HCT116 (cell line): ENCODE results near the gene GTF2IRD1. TPM values are rescaled to one million over a fixed set of nuclear protein-coding genes. Genes with fewer than 3 reads are reported as not detected.

Experiments
- ATAC-seq: fragments of 200-7000 bp; cut with Tn5 transposase; 2 replicates; pipeline ENCODE4 v1.9.1; 2020; ENCODE audit warnings: mild to moderate bottlenecking, moderate library complexity
- BruUV-seq: library from RNA; stranded (reverse); fragments of 400-500 nt; replicated peaks from 2 replicates; lab custom pipeline; 2021; lab: Mats Ljungman, UMichigan
- CTCF ChIA-PET: fragments of 300-600 bp; sonication (Branson Sonifier 250); formaldehyde crosslinking; loops from one replicate; lab custom pipeline; 2021; ENCODE audit warnings: antibody characterized with exemption; lab: Charles Lee
- POLR2A ChIA-PET: fragments of 300-600, 350-600 bp; sonication (Branson Sonifier 250); formaldehyde crosslinking; loops from one replicate; lab custom pipeline; 2021; ENCODE audit warnings: antibody characterized with exemption; lab: Charles Lee
- RAD21 ChIA-PET, 2 experiments: fragments of 300-600 bp; sonication (Branson Sonifier 250); formaldehyde crosslinking; loops; one replicate each; lab custom pipeline; 2023; ENCODE audit warnings: low total read pairs in 2 of 2; ENCODE audit not compliant: uncharacterized antibody in 2 of 2, unreplicated experiment in 2 of 2, low non-redundant PET in 1 of 2; lab: Charles Lee
- DNase-seq: peaks from one replicate; pipeline ENCODE4 v3.0.0-alpha.2; 2010; ENCODE audit warnings: low read depth, low spot score
- H2AFZ ChIP-seq: fragments of 200-600 bp; shearing (Covaris generic), sonication (generic); 2 replicates; pipeline ENCODE4 v1.6.1; 2017; ENCODE audit warnings: low read depth, mixed run types, mixed read lengths, antibody characterized with exemption, low read length; ENCODE audit not compliant: poor library complexity, severe bottlenecking
- H3K27ac ChIP-seq: 2 replicates; pipeline ENCODE4 v1.5.1; 2012; ENCODE audit warnings: low read depth, low read length
- H3K27me3 ChIP-seq: fragments of 200-600 bp; sonication (generic); 2 replicates; pipeline ENCODE4 v1.6.1; 2016; ENCODE audit warnings: mixed run types, low read length, mixed read lengths; ENCODE audit not compliant: insufficient read depth
- H3K36me3 ChIP-seq, 2 experiments: fragments of 200-500 bp in 1 of 2; fragments of 200-600 bp in 1 of 2; sonication (Bioruptor generic) in 1 of 2; sonication (generic) in 1 of 2; 2 replicates each; pipeline versions ENCODE4 v1.5.1 to v1.6.1; 2014 to 2016; ENCODE audit warnings: low read length in 2 of 2, inconsistent platforms in 1 of 2, mixed read lengths in 1 of 2, mixed run types in 1 of 2; ENCODE audit not compliant: insufficient read depth in 2 of 2, control insufficient read depth in 1 of 2
- H3K4me1 ChIP-seq, 2 experiments: fragments of 200-600 bp in 1 of 2; sonication (generic) in 1 of 2; 2 replicates each; pipeline versions ENCODE4 v1.5.1 to v1.6.1; 2012 to 2017; ENCODE audit warnings: low read length in 2 of 2, inconsistent platforms in 1 of 2, mild to moderate bottlenecking in 1 of 2, mixed read lengths in 1 of 2, mixed run types in 1 of 2, moderate library complexity in 1 of 2; ENCODE audit not compliant: insufficient read depth in 2 of 2, control insufficient read depth in 1 of 2
- H3K4me2 ChIP-seq: fragments of 200-600 bp; sonication (generic); 2 replicates; pipeline ENCODE4 v1.6.1; 2017; ENCODE audit warnings: mixed run types, low read length, mixed read lengths
- H3K4me3 ChIP-seq, 2 experiments: fragments of 200-600 bp in 1 of 2; sonication (generic) in 1 of 2; replicated peaks in 1 of 2; 2 replicates each; pipeline ENCODE4 v1.5.1; 2011 to 2016; ENCODE audit warnings: low read length in 2 of 2, control low read depth in 1 of 2, low read depth in 1 of 2, mild to moderate bottlenecking in 1 of 2, mixed read lengths in 1 of 2, mixed run types in 1 of 2
- H3K79me2 ChIP-seq: fragments of 200-600 bp; sonication (generic); 2 replicates; pipeline ENCODE4 v1.6.1; 2017; ENCODE audit warnings: mild to moderate bottlenecking, mixed run types, low read length, moderate library complexity, mixed read lengths; ENCODE audit not compliant: insufficient read depth
- H3K9ac ChIP-seq: fragments of 200-600 bp; sonication (generic); 2 replicates; pipeline ENCODE4 v1.6.1; 2016; ENCODE audit warnings: low read length, mixed read lengths
- H3K9me2 ChIP-seq: fragments of 200-600 bp; sonication (generic), shearing (Covaris generic); 2 replicates; pipeline ENCODE4 v1.6.1; 2017; ENCODE audit warnings: mixed run types, mild to moderate bottlenecking, moderate library complexity; ENCODE audit not compliant: insufficient read depth
- H3K9me3 ChIP-seq, 2 experiments: fragments of 200-500 bp in 1 of 2; fragments of 200-600 bp in 1 of 2; sonication (Bioruptor generic) in 1 of 2; sonication (generic) in 1 of 2; 2 replicates each; pipeline ENCODE4 v1.6.1; 2014 to 2017; ENCODE audit warnings: low read length in 2 of 2, mixed read lengths in 2 of 2, inconsistent platforms in 1 of 2, low read depth in 1 of 2, mild to moderate bottlenecking in 1 of 2, mixed run types in 1 of 2, moderate library complexity in 1 of 2; ENCODE audit not compliant: control insufficient read depth in 1 of 2, insufficient read depth in 1 of 2
- H4K20me1 ChIP-seq: fragments of 200-600 bp; sonication (generic), shearing (Covaris generic); 2 replicates; pipeline ENCODE4 v1.6.1; 2017; ENCODE audit warnings: mixed run types, mild to moderate bottlenecking, moderate library complexity; ENCODE audit not compliant: insufficient read depth
- EZH2phosphoT487 ChIP-seq: fragments of 200-600 bp; IDR thresholded peaks from 2 replicates; pipeline ENCODE4 v1.6.1; 2018; ENCODE audit warnings: antibody characterized with exemption, borderline replicate concordance
- FOSL1 ChIP-seq: IDR thresholded peaks from 2 replicates; pipeline ENCODE4 v1.6.1; 2012; ENCODE audit warnings: low read depth
- JUND ChIP-seq: IDR thresholded peaks from 2 replicates; pipeline ENCODE4 v1.6.1; 2012
- intact Hi-C: fragments of 100-400 bp; cut with micrococcal nuclease; formaldehyde crosslinking; loops from 2 replicates; pipeline ENCODE4 v1.10.0; 2022
- total RNA-seq: library from RNA; stranded (reverse); gene quantifications from one replicate; pipeline ENCODE4 v1.2.1, GENCODE V29; 2021; ENCODE audit not compliant: unreplicated experiment

Gene GTF2IRD1
- total RNA-seq, 1 experiment from 2014 or later, result 34.5 TPM

GRCh38 chr7:74420006-74420405 lies 33.7 kb upstream of the GTF2IRD1 start:
- ATAC-seq (no peak), DNase-seq (no peak)
- BruUV-seq, result no TSS peak
- no peak overlapping the region for H3K4me3 ChIP-seq
- no peak overlapping the region for H3K9ac ChIP-seq
- no peak overlapping the region for H2AFZ ChIP-seq
- ChIA-PET CTCF (interaction anchor here (2.2 kb wide), 1 partner anchor 147 kb away, joined by 9 read pairs; no protein-coding TSS in a partner anchor), POLR2A (no interaction called here), RAD21 (interaction anchor here in 1 of 2 experiments (0.6 kb wide), 1 partner anchor 204 kb away, joined by 3 read pairs; no protein-coding TSS in a partner anchor)
- no peaks in the 10 kb centered on the region for H3K79me2 ChIP-seq
- no peak for TF ChIP-seq JUND
- no peak for TF ChIP-seq FOSL1
- H3K4me2 ChIP-seq, result no peak overlapping the region
- H3K27me3 ChIP-seq, result no peaks in the 10 kb centered on the region
- H3K4me1 ChIP-seq, result peaks cover 2 to 13% of the 10 kb centered on the region in 2 experiments; a peak in 2 of 4 replicates
- no peaks in the 10 kb centered on the region for H3K9me3 ChIP-seq
- no peaks in the 10 kb centered on the region for H3K36me3 ChIP-seq
- intact Hi-C loops, result no loop called here
- H4K20me1 ChIP-seq, result no peaks in the 10 kb centered on the region
- H3K27ac ChIP-seq, result no peak overlapping the region
- no peaks in the 10 kb centered on the region for H3K9me2 ChIP-seq

- ATAC-seq, result no peak
- Histone ChIP-seq H3K27ac (no peak overlapping the region), H3K4me3 (no peak overlapping the region), H4K20me1 (no peaks in the 10 kb centered on the region), H3K36me3 (no peaks in the 10 kb centered on the region), H3K27me3 (no peaks in the 10 kb centered on the region), H3K9ac (no peak overlapping the region), H3K79me2 (no peaks in the 10 kb centered on the region), H3K4me1 (peaks cover 2 to 3% of the 10 kb centered on the region in 2 experiments; a peak in 2 of 4 replicates), H3K4me2 (no peak overlapping the region), H3K9me3 (no peaks in the 10 kb centered on the region), H2AFZ (no peak overlapping the region), H3K9me2 (no peaks in the 10 kb centered on the region)
- intact Hi-C loops, result no loop called here
- POLR2A ChIA-PET, result no interaction called here
- no TSS peak for BruUV-seq
- RAD21 ChIA-PET, result no interaction called here
- CTCF ChIA-PET, result no interaction called here
- no peak for DNase-seq
- TF ChIP-seq EZH2phosphoT487, result no peak
These were observed 29.3 kb upstream of the GTF2IRD1 start for GRCh38 chr7:74424291-74424880.
